Measurements from ENCODE around the gene PSMD5.

PSMD5 gene

DNA sequence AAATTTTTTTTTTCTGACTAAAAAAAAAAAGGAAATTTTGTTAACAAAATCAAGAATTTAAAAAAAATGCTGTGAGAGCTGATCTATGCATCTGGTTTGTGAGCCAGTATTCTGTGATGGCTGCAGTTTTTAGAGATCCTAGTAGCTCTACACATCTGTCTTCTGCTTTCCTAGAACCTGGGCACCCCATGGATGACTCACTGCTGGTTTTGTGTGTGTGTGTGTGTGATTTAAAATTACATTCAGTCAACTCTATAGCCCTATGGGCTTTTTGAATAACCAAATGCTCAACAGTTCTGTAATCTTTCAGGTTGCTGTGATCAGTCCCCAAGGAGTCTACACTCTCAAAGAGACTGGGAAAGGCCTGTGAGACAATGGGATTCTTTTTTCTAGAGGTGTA is 2.5 kb upstream of the PSMD5 start:
- TF ChIP-seq CTCF (conservative IDR thresholded peaks at IDR 0.05) (no peak), ZFX (IDR thresholded peaks at IDR 0.05) (no peak)

GRCh38 chr9:120841930-120842684 is 615 bp downstream of the PSMD5 start:
- TF ChIP-seq ZFX (IDR thresholded peaks at IDR 0.05) (no peak), CTCF (conservative IDR thresholded peaks at IDR 0.05) (no peak)
- H3K27ac ChIP-seq = peak overlapping the region; percentile 82

More for the DNA sequence above, 2.5 kb upstream of the PSMD5 start:
- H3K27ac ChIP-seq = no peak overlapping the region

GRCh38 chr9:120839146-120839545 is 3.6 kb downstream of the PSMD5 start:
- H3K27ac ChIP-seq = no peak overlapping the region
- TF ChIP-seq CTCF (conservative IDR thresholded peaks at IDR 0.05) (no peak), ZFX (IDR thresholded peaks at IDR 0.05) (no peak)

DNA sequence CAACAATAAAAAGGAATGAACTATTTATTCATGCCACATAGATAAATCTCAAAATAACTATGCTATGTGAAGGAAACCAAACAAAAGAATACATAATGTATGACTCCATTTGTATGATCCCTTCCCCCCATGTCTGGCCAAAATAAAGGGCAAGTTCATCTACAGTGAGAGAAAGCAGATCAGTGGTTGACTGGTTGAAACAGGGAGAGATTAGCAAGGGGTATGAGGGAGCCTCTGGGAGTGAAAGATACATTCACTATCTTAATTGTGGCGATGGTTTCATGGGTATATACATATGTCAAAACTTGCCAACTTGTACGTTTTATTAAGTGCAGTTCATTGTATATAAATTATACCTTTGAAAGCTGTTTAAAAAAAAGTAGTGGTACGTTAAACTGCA is 4.8 kb downstream of the PSMD5 start:
- no peak overlapping the region for H3K27ac ChIP-seq
- TF ChIP-seq ZFX (IDR thresholded peaks at IDR 0.05) = no peak
- no peak for TF ChIP-seq CTCF (conservative IDR thresholded peaks at IDR 0.05)

- H3K27ac ChIP-seq = no peak overlapping the region; the same call in 1 of the 2 replicates
- no peak for TF ChIP-seq CTCF (conservative IDR thresholded peaks at IDR 0.05)
- no peak for TF ChIP-seq ZFX (IDR thresholded peaks at IDR 0.05)
Measured at GRCh38 chr9:120833325-120833724, 9.4 kb downstream of the PSMD5 start.

DNA sequence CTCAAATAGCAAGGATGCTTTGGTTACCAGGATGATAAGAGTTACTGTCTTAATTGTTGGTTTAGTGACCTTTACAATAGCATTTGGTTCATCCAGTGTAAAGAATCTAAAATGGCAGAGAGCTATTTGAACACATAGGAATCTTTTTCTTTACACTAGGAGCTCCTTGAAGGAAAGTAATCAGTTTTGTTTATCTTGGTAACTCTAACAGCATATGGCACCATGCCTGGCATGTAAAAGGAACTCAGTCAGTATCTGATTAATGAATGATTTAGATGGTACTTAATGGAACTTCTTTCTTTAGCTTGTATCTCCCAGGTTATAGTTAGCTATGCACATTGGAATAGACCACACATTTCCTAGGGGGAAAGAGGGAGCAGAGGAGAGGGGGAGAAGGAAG is 9.9 kb downstream of the PSMD5 start:
- no peak for TF ChIP-seq CTCF (conservative IDR thresholded peaks at IDR 0.05)
- TF ChIP-seq ZFX (IDR thresholded peaks at IDR 0.05) = no peak
- H3K27ac ChIP-seq = peak overlapping the region; percentile 17; the same call in 1 of the 2 replicates

DNA sequence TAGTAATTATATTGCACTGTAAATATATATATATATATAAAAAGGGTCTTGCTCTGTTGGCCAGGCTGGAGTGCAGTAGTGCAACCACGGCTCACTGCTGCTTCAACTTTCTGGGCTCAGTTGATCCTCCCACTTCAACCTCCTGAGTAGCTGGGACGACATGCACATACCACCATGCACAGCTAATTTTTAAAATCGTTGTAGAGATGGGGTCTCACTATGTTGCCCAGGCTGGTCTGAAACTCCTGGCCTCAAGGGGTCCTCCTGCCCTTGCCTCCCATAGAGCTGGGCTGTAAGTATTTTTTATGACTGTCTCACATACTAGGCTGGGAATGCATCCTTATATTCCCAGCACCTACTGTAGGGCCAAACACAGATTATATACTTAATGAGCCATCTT is 11.9 kb downstream of the PSMD5 start:
- TF ChIP-seq CTCF (conservative IDR thresholded peaks at IDR 0.05) (no peak), ZFX (IDR thresholded peaks at IDR 0.05) (no peak)
- no peak overlapping the region for H3K27ac ChIP-seq

Measured in C4-2B (cell line).